ENCODE results near the gene NAP1L5.

GRCh38 chr4:88728146-88728545, 30.5 kb upstream of the NAP1L5 start:
- no peak for TF ChIP-seq CTCF (IDR thresholded peaks at IDR 0.05)
- TF ChIP-seq POLR2A (IDR thresholded peaks at IDR 0.05) = no peak
- no peak for TF ChIP-seq POLR2AphosphoS5 (IDR thresholded peaks at IDR 0.05)
